ENCODE measurements around the gene KIF1A. TPM values are rescaled to one million over a fixed set of nuclear protein-coding genes. Genes with fewer than 3 reads are reported as not detected.
"Not testable (repeated sequence)": the region's sequence is repeated elsewhere in the genome, so short reads cannot be mapped to it uniquely, and the experiment has no call there.

KIF1A gene
- total and polyA plus RNA-seq, 2 donors (not counting 3 experiments of a cell fraction or from before 2014, with no cell fraction given) = 0.11 to 0.64 TPM

GRCh38 chr2:240692583-240693561 lies 127.1 kb downstream of the KIF1A start:
- H3K4me1 ChIP-seq (ENCODE audit: control insufficient read depth, extremely low read depth, insufficient read depth, low read length); FAIRE-seq; H3K9me3 ChIP-seq (replicated peaks; ENCODE audit: control insufficient read depth, insufficient read depth, low read length); dilution Hi-C loops (cut with MboI; ENCODE audit: extremely low pct_ligation_motif_present, low sequenced_read_pairs); H3K27ac ChIP-seq (ENCODE audit: insufficient read depth, low read depth, low read length); intact Hi-C loops (cut with micrococcal nuclease); H3K4me3 ChIP-seq (replicated peaks in 1 of 3; ENCODE audit: insufficient read depth in 1 of 3, low read depth in 1 of 3, low read length in 3 of 3); BruUV-seq (replicated peaks); H3K9me1 ChIP-seq (replicated peaks; ENCODE audit: control insufficient read depth, extremely low read depth, insufficient read depth, low read length); H3K27me3 ChIP-seq (ENCODE audit: control insufficient read depth in 2 of 2, insufficient read depth in 2 of 2, low read length in 2 of 2); H3K36me3 ChIP-seq (ENCODE audit: control insufficient read depth in 2 of 2, extremely low read depth in 1 of 2, insufficient read depth in 2 of 2, low read length in 2 of 2); CTCF ChIA-PET; H2AFZ ChIP-seq (ENCODE audit: low read depth, low read length); H4K20me1 ChIP-seq (replicated peaks; ENCODE audit: control insufficient read depth, extremely low read depth, insufficient read depth, low read length); H3K4me2 ChIP-seq (ENCODE audit: insufficient read depth, low read length); H3K79me2 ChIP-seq (ENCODE audit: control insufficient read depth, insufficient read depth, low read length); POLR2A ChIA-PET; DNase-seq (ENCODE audit: low read depth, low spot score); H3K9ac ChIP-seq (replicated peaks; ENCODE audit: extremely low read depth, insufficient read depth, low read length): not testable (repeated sequence)

DNA sequence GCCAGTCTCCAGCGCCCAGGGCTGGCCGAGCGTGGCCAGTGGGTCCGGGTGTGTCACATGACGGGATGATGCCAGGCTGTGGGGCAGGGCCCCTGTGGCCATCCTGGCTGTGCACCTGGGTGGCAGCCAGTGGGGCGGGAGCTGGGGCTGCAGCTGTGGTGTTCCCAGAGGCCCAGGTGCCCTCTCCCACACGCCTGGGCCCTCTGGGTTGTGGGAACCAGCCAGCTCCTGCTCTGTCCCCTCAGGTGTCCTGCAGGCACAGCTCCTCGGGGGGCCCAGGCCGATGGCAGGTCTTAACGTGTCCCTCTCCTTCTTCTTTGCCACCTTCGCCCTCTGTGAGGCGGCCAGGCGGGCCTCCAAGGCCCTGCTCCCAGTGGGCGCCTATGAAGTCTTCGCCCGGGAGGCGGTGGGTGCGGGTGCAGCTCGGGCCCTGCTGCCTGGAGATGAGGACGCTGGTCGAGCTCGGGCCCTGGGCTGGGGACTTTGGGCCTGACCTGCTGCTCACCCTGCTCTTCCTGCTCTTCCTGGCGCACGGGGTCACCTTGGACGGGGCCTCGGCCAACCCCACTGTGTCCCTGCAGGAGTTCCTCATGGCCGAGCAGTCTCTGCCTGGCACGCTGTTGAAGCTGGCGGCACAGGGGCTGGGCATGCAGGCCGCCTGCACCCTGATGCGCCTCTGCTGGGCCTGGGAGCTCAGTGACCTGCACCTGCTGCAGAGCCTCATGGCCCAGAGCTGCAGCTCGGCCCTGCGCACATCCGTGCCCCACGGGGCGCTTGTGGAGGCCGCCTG lies 128.2 kb downstream of the KIF1A start, which contains the start of gene AQP12A:
TSS of gene AQP12A (plus strand) at position 236 of the 790 bp plus-strand sequence. CDS start at position 284, 48 bp downstream.
- POLR2A ChIA-PET; H3K9me3 ChIP-seq (replicated peaks; ENCODE audit: control insufficient read depth, insufficient read depth, low read length); H4K20me1 ChIP-seq (replicated peaks; ENCODE audit: control insufficient read depth, extremely low read depth, insufficient read depth, low read length); BruUV-seq (replicated peaks); dilution Hi-C loops (cut with MboI; ENCODE audit: extremely low pct_ligation_motif_present, low sequenced_read_pairs); H3K9ac ChIP-seq (replicated peaks; ENCODE audit: extremely low read depth, insufficient read depth, low read length); H3K4me1 ChIP-seq (ENCODE audit: control insufficient read depth, extremely low read depth, insufficient read depth, low read length); H3K4me2 ChIP-seq (ENCODE audit: insufficient read depth, low read length); CTCF ChIA-PET; intact Hi-C loops (cut with micrococcal nuclease); H3K27me3 ChIP-seq (ENCODE audit: control insufficient read depth in 2 of 2, insufficient read depth in 2 of 2, low read length in 2 of 2); H2AFZ ChIP-seq (ENCODE audit: low read depth, low read length); H3K79me2 ChIP-seq (ENCODE audit: control insufficient read depth, insufficient read depth, low read length); H3K4me3 ChIP-seq (replicated peaks in 1 of 3; ENCODE audit: insufficient read depth in 1 of 3, low read depth in 1 of 3, low read length in 3 of 3); FAIRE-seq; H3K27ac ChIP-seq (ENCODE audit: insufficient read depth, low read depth, low read length); DNase-seq (ENCODE audit: low read depth, low spot score); H3K36me3 ChIP-seq (ENCODE audit: control insufficient read depth in 2 of 2, extremely low read depth in 1 of 2, insufficient read depth in 2 of 2, low read length in 2 of 2); H3K9me1 ChIP-seq (replicated peaks; ENCODE audit: control insufficient read depth, extremely low read depth, insufficient read depth, low read length): not testable (repeated sequence)

GRCh38 chr2:240691075-240691427 lies 129.0 kb downstream of the KIF1A start:
- POLR2A ChIA-PET; DNase-seq (ENCODE audit: low read depth, low spot score); CTCF ChIA-PET; intact Hi-C loops (cut with micrococcal nuclease); H3K36me3 ChIP-seq (ENCODE audit: control insufficient read depth in 2 of 2, extremely low read depth in 1 of 2, insufficient read depth in 2 of 2, low read length in 2 of 2); FAIRE-seq; H4K20me1 ChIP-seq (replicated peaks; ENCODE audit: control insufficient read depth, extremely low read depth, insufficient read depth, low read length); H3K4me1 ChIP-seq (ENCODE audit: control insufficient read depth, extremely low read depth, insufficient read depth, low read length); H3K4me3 ChIP-seq (replicated peaks in 1 of 3; ENCODE audit: insufficient read depth in 1 of 3, low read depth in 1 of 3, low read length in 3 of 3); H2AFZ ChIP-seq (ENCODE audit: low read depth, low read length); dilution Hi-C loops (cut with MboI; ENCODE audit: extremely low pct_ligation_motif_present, low sequenced_read_pairs); H3K27me3 ChIP-seq (ENCODE audit: control insufficient read depth in 2 of 2, insufficient read depth in 2 of 2, low read length in 2 of 2); H3K27ac ChIP-seq (ENCODE audit: insufficient read depth, low read depth, low read length); BruUV-seq (replicated peaks); H3K4me2 ChIP-seq (ENCODE audit: insufficient read depth, low read length); H3K79me2 ChIP-seq (ENCODE audit: control insufficient read depth, insufficient read depth, low read length); H3K9me1 ChIP-seq (replicated peaks; ENCODE audit: control insufficient read depth, extremely low read depth, insufficient read depth, low read length); H3K9me3 ChIP-seq (replicated peaks; ENCODE audit: control insufficient read depth, insufficient read depth, low read length); H3K9ac ChIP-seq (replicated peaks; ENCODE audit: extremely low read depth, insufficient read depth, low read length): not testable (repeated sequence)

Measured in endothelial cell of umbilical vein (primary cell).